H9 (cell line): ENCODE data around the gene LPP. TPM values are rescaled to one million over a fixed set of nuclear protein-coding genes. Genes with fewer than 3 reads are reported as not detected.

Experiments
- DNase-seq: peaks from one replicate; pipeline ENCODE4 v3.0.0-alpha.2; 2017
- H2AFZ ChIP-seq: one replicate; pipeline ENCODE4 v1.6.1; 2013; ENCODE audit warnings: mild to moderate bottlenecking, low read length, control low read depth, moderate library complexity
- H2AK5ac ChIP-seq: 2 replicates; pipeline ENCODE4 v1.6.1; 2013; ENCODE audit warnings: low read length, control low read depth, mixed read lengths; ENCODE audit not compliant: insufficient read length
- H2BK120ac ChIP-seq: one replicate; pipeline ENCODE4 v1.6.1; 2013; ENCODE audit warnings: low read depth, mild to moderate bottlenecking, low read length, control low read depth, inconsistent platforms; ENCODE audit not compliant: poor library complexity, severe bottlenecking
- H2BK12ac ChIP-seq: 2 replicates; pipeline ENCODE4 v1.6.1; 2013; ENCODE audit warnings: low read length, control low read depth, mixed read lengths, low read depth; ENCODE audit not compliant: insufficient read length
- H2BK15ac ChIP-seq: 2 replicates; pipeline ENCODE4 v1.6.1; 2013; ENCODE audit warnings: low read depth, low read length, control low read depth
- H2BK20ac ChIP-seq: one replicate; pipeline ENCODE4 v1.6.1; 2013; ENCODE audit warnings: low read depth, mild to moderate bottlenecking, low read length, control low read depth, inconsistent platforms; ENCODE audit not compliant: poor library complexity, severe bottlenecking
- H2BK5ac ChIP-seq: 2 replicates; pipeline ENCODE4 v1.6.1; 2013; ENCODE audit warnings: low read length, control low read depth, mixed read lengths; ENCODE audit not compliant: insufficient read length
- H3K14ac ChIP-seq: 2 replicates; pipeline ENCODE4 v1.6.1; 2013; ENCODE audit warnings: low read length, control low read depth; ENCODE audit not compliant: insufficient read depth
- H3K18ac ChIP-seq: 2 replicates; pipeline ENCODE4 v1.6.1; 2013; ENCODE audit warnings: low read depth, mild to moderate bottlenecking, mixed read lengths, low read length, control low read depth; ENCODE audit not compliant: insufficient read length
- H3K23ac ChIP-seq: 2 replicates; pipeline ENCODE4 v1.6.1; 2013; ENCODE audit warnings: low read length, control low read depth, mixed read lengths, low read depth; ENCODE audit not compliant: insufficient read length
- H3K23me2 ChIP-seq: 2 replicates; pipeline ENCODE4 v1.6.1; 2013; ENCODE audit warnings: low read depth, mild to moderate bottlenecking, mixed read lengths, low read length, control low read depth; ENCODE audit not compliant: insufficient read length, poor library complexity, severe bottlenecking
- H3K27ac ChIP-seq: 2 replicates; pipeline ENCODE4 v1.5.1; 2013; ENCODE audit warnings: low read length, control low read depth, mixed read lengths, low read depth; ENCODE audit not compliant: insufficient read length
- H3K27me3 ChIP-seq: 2 replicates; pipeline ENCODE4 v1.6.1; 2013; ENCODE audit warnings: low read length, control low read depth, inconsistent platforms; ENCODE audit not compliant: insufficient read depth
- H3K4ac ChIP-seq: 2 replicates; pipeline ENCODE4 v1.6.1; 2013; ENCODE audit warnings: low read depth, mild to moderate bottlenecking, control low read depth, inconsistent platforms, low read length, moderate library complexity
- H3K4me1 ChIP-seq: 2 replicates; pipeline ENCODE4 v1.6.1; 2013; ENCODE audit warnings: low read length, control low read depth, inconsistent platforms; ENCODE audit not compliant: insufficient read depth
- H3K4me2 ChIP-seq: 2 replicates; pipeline ENCODE4 v1.6.1; 2013; ENCODE audit warnings: low read length, control low read depth, mixed read lengths; ENCODE audit not compliant: insufficient read length, insufficient read depth
- H3K56ac ChIP-seq: 2 replicates; pipeline ENCODE4 v1.6.1; 2013; ENCODE audit warnings: low read depth, mild to moderate bottlenecking, mixed read lengths, low read length, control low read depth; ENCODE audit not compliant: insufficient read length
- H3K79me1 ChIP-seq: 2 replicates; pipeline ENCODE4 v1.6.1; 2013; ENCODE audit warnings: low read depth, mild to moderate bottlenecking, moderate library complexity, low read length, control low read depth, inconsistent platforms; ENCODE audit not compliant: insufficient read depth, poor library complexity, severe bottlenecking
- H3K79me2 ChIP-seq: 2 replicates; pipeline ENCODE4 v1.6.1; 2013; ENCODE audit warnings: low read length, control low read depth, inconsistent platforms; ENCODE audit not compliant: insufficient read depth
- H3K9ac ChIP-seq: 2 replicates; pipeline ENCODE4 v1.6.1; 2013; ENCODE audit warnings: low read length, control low read depth, mixed read lengths; ENCODE audit not compliant: insufficient read length; ENCODE audit errors: extremely low read depth
- H3K9me3 ChIP-seq: one replicate; pipeline ENCODE4 v1.6.1; 2013; ENCODE audit warnings: low read depth, low read length, inconsistent platforms; ENCODE audit not compliant: control insufficient read depth
- H3T11ph ChIP-seq: one replicate; pipeline ENCODE4 v1.6.1; 2013; ENCODE audit warnings: mild to moderate bottlenecking, low read length, control low read depth, inconsistent platforms
- H4K20me1 ChIP-seq: one replicate; pipeline ENCODE4 v1.6.1; 2013; ENCODE audit not compliant: control insufficient read depth, insufficient read length, insufficient read depth
- H4K5ac ChIP-seq: 2 replicates; pipeline ENCODE4 v1.6.1; 2013; ENCODE audit warnings: low read depth, mild to moderate bottlenecking, mixed read lengths, low read length, control low read depth; ENCODE audit not compliant: insufficient read length
- H4K8ac ChIP-seq: replicated peaks from 2 replicates; pipeline ENCODE4 v1.6.1; 2013; ENCODE audit warnings: low read length, control low read depth, mixed read lengths, low read depth; ENCODE audit not compliant: insufficient read length
- H4K91ac ChIP-seq: 2 replicates; pipeline ENCODE4 v1.6.1; 2013; ENCODE audit warnings: low read depth, mild to moderate bottlenecking, moderate library complexity, mixed read lengths, low read length, control low read depth; ENCODE audit not compliant: insufficient read length
- H3K27ac Mint-ChIP-seq, 3 experiments: 2 replicates in 2 of 3; 3 replicates in 1 of 3; pipeline ENCODE4 v1.8.0; 2020 to 2021; ENCODE audit warnings: mixed read lengths in 3 of 3, mild to moderate bottlenecking in 1 of 3, moderate library complexity in 1 of 3
- H3K27me3 Mint-ChIP-seq: 2 replicates; pipeline ENCODE4 v1.8.0; 2021; ENCODE audit warnings: low read depth, mild to moderate bottlenecking, moderate library complexity, mixed read lengths
- H3K36me3 Mint-ChIP-seq, 3 experiments: 2 replicates in 2 of 3; 3 replicates in 1 of 3; pipeline ENCODE4 v1.8.0; 2020 to 2021; ENCODE audit warnings: low read depth in 3 of 3, mixed read lengths in 3 of 3; ENCODE audit not compliant: insufficient read depth in 1 of 3
- H3K4me1 Mint-ChIP-seq, 2 experiments: 2 replicates each; pipeline ENCODE4 v1.8.0; 2020; ENCODE audit warnings: mixed read lengths in 2 of 2
- H3K4me3 Mint-ChIP-seq, 2 experiments: 2 replicates in 1 of 2; 3 replicates in 1 of 2; pipeline ENCODE4 v1.8.0; 2020 to 2021; ENCODE audit warnings: mild to moderate bottlenecking in 2 of 2, mixed read lengths in 2 of 2, moderate library complexity in 1 of 2
- H3K9me3 Mint-ChIP-seq, 2 experiments: 2 replicates in 1 of 2; 3 replicates in 1 of 2; pipeline ENCODE4 v1.8.0; 2020; ENCODE audit warnings: mild to moderate bottlenecking in 2 of 2, mixed read lengths in 2 of 2, moderate library complexity in 1 of 2
- CTCF ChIP-seq: fragments of 200-600 bp; sonication (generic); conservative IDR thresholded peaks from 3 replicates; pipeline ENCODE4 v1.8.0; 2021; ENCODE audit warnings: antibody characterized with exemption, mild to moderate bottlenecking
- WGBS: extraction: QIAGEN DNeasy Blood & Tissue Kit; methylation state at CpG from one replicate; pipeline ENCODE4 v1.1.7; 2013; ENCODE audit warnings: missing lambda C conversion rate, low lambda C conversion rate, mixed read lengths; ENCODE audit not compliant: insufficient read length; ENCODE audit errors: extremely low coverage; 5-methylcytosine and 5-hydroxymethylcytosine counted together
- total RNA-seq: library from RNA; stranded (reverse); gene quantifications from 2 replicates; pipeline ENCODE4 v1.2.1, GENCODE V29; 2021

Gene LPP
- total RNA-seq, 1 experiment from 2014 or later: 64.6 TPM

- no peaks in the 10 kb centered on the region; a peak in 1 of 7 replicates for H3K36me3 Mint-ChIP-seq
- Histone ChIP-seq H2BK5ac (no peak overlapping the region), H3K9ac (no peak overlapping the region), H2AK5ac (no peak overlapping the region), H3K56ac (no peak overlapping the region), H3K4ac (no peak overlapping the region), H4K20me1 (no peaks in the 10 kb centered on the region), H3K27me3 (no peaks in the 10 kb centered on the region), H3K9me3 (no peaks in the 10 kb centered on the region), H3K23me2 (no peaks in the 10 kb centered on the region), H3K18ac (no peak overlapping the region), H3K27ac (no peak overlapping the region), H4K5ac (no peak overlapping the region), H2BK20ac (no peak overlapping the region), H4K91ac (no peak overlapping the region), H3K4me2 (no peak overlapping the region), H3K79me2 (peaks cover 2% of the 10 kb centered on the region; the same call in 1 of the 2 replicates), H4K8ac (no peak overlapping the region), H3K23ac (no peak overlapping the region), H3K4me1 (peaks cover 9% of the 10 kb centered on the region; the same call in 1 of the 2 replicates), H3T11ph (no peak overlapping the region), H2AFZ (no peak overlapping the region), H2BK120ac (no peak overlapping the region), H3K79me1 (no peaks in the 10 kb centered on the region), H2BK15ac (no peak overlapping the region), H2BK12ac (no peak overlapping the region), H3K14ac (no peak overlapping the region)
- H3K4me3 Mint-ChIP-seq: no peak overlapping the region
- no peak overlapping the region for H3K27ac Mint-ChIP-seq
- no peaks in the 10 kb centered on the region; a peak in 1 of 5 replicates for H3K9me3 Mint-ChIP-seq
- no peak for DNase-seq
- no peak for TF ChIP-seq CTCF
- H3K27me3 Mint-ChIP-seq: no peaks in the 10 kb centered on the region
- H3K4me1 Mint-ChIP-seq: peaks cover 23 to 28% of the 10 kb centered on the region in 2 experiments
- no CpG with 5 or more reads among the region's 2 CpGs for WGBS
These were observed 46.5 kb downstream of the LPP start for GRCh38 chr3:188200481-188200880.
